ENCODE data around the gene FOXO3.

The FOXO3 gene

DNA sequence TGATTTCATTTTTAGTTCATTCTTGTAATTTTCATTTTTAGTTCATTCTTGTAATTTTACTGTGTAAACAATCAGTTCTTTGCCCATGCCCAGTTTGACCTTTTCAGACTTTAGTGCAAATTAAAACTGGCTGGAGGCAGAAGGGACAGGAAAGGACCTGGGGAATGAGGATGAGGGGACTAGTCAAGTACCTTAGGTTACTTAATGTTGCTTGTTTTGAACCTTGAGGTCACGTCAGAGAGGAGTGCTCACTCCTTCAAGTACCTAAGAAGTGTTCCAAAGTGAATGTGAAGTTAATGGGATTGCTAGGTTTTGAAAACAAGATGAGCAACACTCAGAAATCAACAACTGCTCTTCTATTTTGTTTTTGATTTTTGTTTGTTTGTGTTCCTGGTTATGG, 82.5 kb downstream of the FOXO3 start:
- Histone ChIP-seq H3K27me3 (replicated peaks) (no peaks in the 10 kb centered on the region), H3K27ac (no peak overlapping the region), H3K36me3 (replicated peaks) (no peaks in the 10 kb centered on the region), H3K4me3 (ENCODE audit: low read depth, low read length) (no peak overlapping the region)
- in situ Hi-C loops (cut with HindIII; ENCODE audit: low pct_ligation_motif_present, low sequenced_read_pairs): no loop called here
- no peak for DNase-seq
- TF ChIP-seq, protein P1, sequence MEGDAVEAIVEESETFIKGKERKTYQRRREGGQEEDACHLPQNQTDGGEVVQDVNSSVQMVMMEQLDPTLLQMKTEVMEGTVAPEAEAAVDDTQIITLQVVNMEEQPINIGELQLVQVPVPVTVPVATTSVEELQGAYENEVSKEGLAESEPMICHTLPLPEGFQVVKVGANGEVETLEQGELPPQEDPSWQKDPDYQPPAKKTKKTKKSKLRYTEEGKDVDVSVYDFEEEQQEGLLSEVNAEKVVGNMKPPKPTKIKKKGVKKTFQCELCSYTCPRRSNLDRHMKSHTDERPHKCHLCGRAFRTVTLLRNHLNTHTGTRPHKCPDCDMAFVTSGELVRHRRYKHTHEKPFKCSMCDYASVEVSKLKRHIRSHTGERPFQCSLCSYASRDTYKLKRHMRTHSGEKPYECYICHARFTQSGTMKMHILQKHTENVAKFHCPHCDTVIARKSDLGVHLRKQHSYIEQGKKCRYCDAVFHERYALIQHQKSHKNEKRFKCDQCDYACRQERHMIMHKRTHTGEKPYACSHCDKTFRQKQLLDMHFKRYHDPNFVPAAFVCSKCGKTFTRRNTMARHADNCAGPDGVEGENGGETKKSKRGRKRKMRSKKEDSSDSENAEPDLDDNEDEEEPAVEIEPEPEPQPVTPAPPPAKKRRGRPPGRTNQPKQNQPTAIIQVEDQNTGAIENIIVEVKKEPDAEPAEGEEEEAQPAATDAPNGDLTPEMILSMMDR (IDR thresholded peaks at IDR 0.05; ENCODE audit: low read depth, low read length, missing control alignments): no peak

DNA sequence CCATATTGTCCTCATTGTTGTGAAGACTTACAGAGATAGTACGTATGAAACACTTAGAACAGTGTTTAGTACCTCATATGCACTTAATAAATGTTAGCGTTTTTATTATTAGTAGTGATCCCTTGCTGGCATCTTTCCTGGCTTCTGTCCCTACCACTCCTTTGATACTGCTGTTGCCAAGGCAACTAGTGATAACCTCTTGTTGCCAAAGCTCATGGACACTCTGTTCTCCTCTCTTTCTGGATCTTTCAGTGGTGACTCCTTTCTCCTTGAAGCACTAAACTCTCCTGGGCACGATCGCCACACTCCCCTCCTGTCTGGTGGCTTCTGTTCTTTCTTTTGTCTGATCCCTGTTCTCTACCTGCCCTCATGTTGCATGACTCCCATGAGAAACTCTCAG, 83.5 kb downstream of the FOXO3 start:
- DNase-seq: no peak
- TF ChIP-seq, protein P1 (IDR thresholded peaks at IDR 0.05; ENCODE audit: low read depth, low read length, missing control alignments): no peak
- Histone ChIP-seq H3K36me3 (replicated peaks) (no peaks in the 10 kb centered on the region), H3K4me3 (ENCODE audit: low read depth, low read length) (no peak overlapping the region), H3K27ac (no peak overlapping the region), H3K27me3 (replicated peaks) (no peaks in the 10 kb centered on the region)
- in situ Hi-C loops (cut with HindIII; ENCODE audit: low pct_ligation_motif_present, low sequenced_read_pairs): no loop called here

DNA sequence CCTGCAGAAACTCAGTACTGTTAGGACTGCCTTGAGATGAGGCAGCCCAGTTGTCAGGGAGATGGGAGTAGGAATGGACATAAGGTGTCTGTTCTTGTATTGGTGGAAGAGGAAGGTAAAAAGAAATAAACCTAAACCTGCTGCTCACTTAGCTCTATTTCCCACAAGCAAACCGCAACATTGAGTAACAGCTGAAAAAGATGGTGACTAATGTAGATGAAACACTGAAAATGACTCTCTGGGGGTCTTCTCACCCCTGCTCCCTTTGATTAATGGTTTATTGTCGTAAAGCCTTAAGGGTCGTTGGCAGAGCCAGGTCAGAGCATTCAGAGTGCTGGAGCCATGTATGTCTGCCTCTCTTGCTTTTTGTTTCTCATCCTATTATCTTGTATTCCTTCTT, 87.5 kb downstream of the FOXO3 start:
- no peak for DNase-seq
- TF ChIP-seq, protein P1 (IDR thresholded peaks at IDR 0.05; ENCODE audit: low read depth, low read length, missing control alignments): no peak

DNA sequence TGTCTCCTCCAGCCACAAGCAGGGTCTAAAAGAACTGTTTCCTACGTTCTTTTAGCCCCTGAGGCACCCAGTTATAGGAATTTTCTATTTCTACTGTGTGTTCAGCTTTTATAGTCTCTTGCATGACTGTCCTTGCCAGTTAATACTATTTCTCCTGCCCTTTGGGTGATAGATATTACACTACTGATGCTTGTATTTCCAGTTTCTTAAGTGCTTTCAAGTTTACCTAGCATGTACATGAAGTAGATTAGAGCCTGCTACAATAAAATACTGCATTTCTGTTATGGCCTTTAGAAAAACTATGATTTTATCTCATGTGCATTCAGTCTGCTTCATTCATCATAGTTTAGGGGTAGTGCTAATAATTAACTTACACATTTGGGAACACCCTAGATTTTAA, 89.6 kb downstream of the FOXO3 start:
- H3K27ac ChIP-seq: no peak overlapping the region

More for the DNA sequence above, 87.5 kb downstream of the FOXO3 start:
- H3K4me3 ChIP-seq (ENCODE audit: low read depth, low read length): no peak overlapping the region
- H3K27me3 ChIP-seq (replicated peaks): no peaks in the 10 kb centered on the region
- no peak overlapping the region for H3K27ac ChIP-seq
- in situ Hi-C loops (cut with HindIII; ENCODE audit: low pct_ligation_motif_present, low sequenced_read_pairs): no loop called here
- no peaks in the 10 kb centered on the region for H3K36me3 ChIP-seq (replicated peaks)

DNA sequence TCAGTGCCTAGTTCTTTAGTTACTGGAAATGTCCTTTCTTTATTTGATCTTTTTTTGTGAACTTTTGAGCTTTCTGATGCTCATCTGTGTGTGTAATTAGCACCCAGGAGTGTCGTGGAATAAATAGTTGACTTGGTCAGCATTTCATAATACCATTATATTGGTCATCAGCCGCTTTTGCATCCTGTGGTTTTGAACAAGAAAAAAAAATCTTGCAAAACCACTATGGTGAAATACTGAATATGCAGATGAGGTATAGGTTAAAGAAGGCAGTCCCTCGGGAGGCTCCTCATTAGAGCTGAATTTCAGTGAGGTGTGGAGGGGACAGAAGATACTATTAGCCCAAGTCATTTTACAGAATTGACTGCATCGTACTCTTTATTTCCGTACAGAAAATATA, 90.1 kb downstream of the FOXO3 start:
- TF ChIP-seq, protein P1 (IDR thresholded peaks at IDR 0.05; ENCODE audit: low read depth, low read length, missing control alignments): no peak
- Histone ChIP-seq H3K36me3 (replicated peaks) (no peaks in the 10 kb centered on the region), H3K27me3 (replicated peaks) (no peaks in the 10 kb centered on the region), H3K4me3 (ENCODE audit: low read depth, low read length) (no peak overlapping the region), H3K27ac (peak overlapping the region; percentile 58)
- in situ Hi-C loops (cut with HindIII; ENCODE audit: low pct_ligation_motif_present, low sequenced_read_pairs): no loop called here
- peak; percentile 7 for DNase-seq

More for the DNA sequence above, 89.6 kb downstream of the FOXO3 start:
- no peak overlapping the region for H3K4me3 ChIP-seq (ENCODE audit: low read depth, low read length)
- no peaks in the 10 kb centered on the region for H3K27me3 ChIP-seq (replicated peaks)
- H3K36me3 ChIP-seq (replicated peaks): no peaks in the 10 kb centered on the region
- in situ Hi-C loops (cut with HindIII; ENCODE audit: low pct_ligation_motif_present, low sequenced_read_pairs): no loop called here
- TF ChIP-seq, protein P1 (IDR thresholded peaks at IDR 0.05; ENCODE audit: low read depth, low read length, missing control alignments): no peak
- DNase-seq: no peak

Measured in brain microvascular endothelial cell (primary cell).